Neuronal stem cell (in vitro differentiated cells): ENCODE results near the gene BAG3.

ENCODE experiments used
- DNase-seq: peaks from one replicate; pipeline ENCODE4 v3.0.0-alpha.2; 2013; ENCODE audit warnings: low spot score
- H2AFZ ChIP-seq: one replicate; pipeline ENCODE4 v1.6.1; 2013; ENCODE audit warnings: mild to moderate bottlenecking, low read length, inconsistent platforms
- H2AK5ac ChIP-seq: 2 replicates; pipeline ENCODE4 v1.6.1; 2013; ENCODE audit warnings: low read depth, mild to moderate bottlenecking, inconsistent platforms, low read length, moderate library complexity, mixed read lengths
- H2BK120ac ChIP-seq: 2 replicates; pipeline ENCODE4 v1.6.1; 2013; ENCODE audit warnings: low read depth, mild to moderate bottlenecking, inconsistent platforms, low read length, moderate library complexity, mixed read lengths
- H2BK12ac ChIP-seq: one replicate; pipeline ENCODE4 v1.6.1; 2013; ENCODE audit warnings: low read length, inconsistent platforms
- H2BK15ac ChIP-seq: 2 replicates; pipeline ENCODE4 v1.6.1; 2013; ENCODE audit warnings: mild to moderate bottlenecking, low read length, inconsistent platforms, mixed read lengths
- H2BK5ac ChIP-seq: one replicate; pipeline ENCODE4 v1.6.1; 2013; ENCODE audit warnings: inconsistent platforms, mild to moderate bottlenecking, low read length, moderate library complexity
- H3K14ac ChIP-seq: one replicate; pipeline ENCODE4 v1.6.1; 2013; ENCODE audit warnings: low read length, inconsistent platforms
- H3K18ac ChIP-seq: 2 replicates; pipeline ENCODE4 v1.6.1; 2013; ENCODE audit warnings: low read length, inconsistent platforms
- H3K23ac ChIP-seq: 2 replicates; pipeline ENCODE4 v1.6.1; 2013; ENCODE audit warnings: low read depth, mild to moderate bottlenecking, mixed read lengths, low read length, inconsistent platforms; ENCODE audit not compliant: poor library complexity
- H3K27ac ChIP-seq: replicated peaks from 3 replicates; pipeline ENCODE4 v1.5.1; 2013; ENCODE audit warnings: low read length, inconsistent platforms
- H3K27me3 ChIP-seq, 3 experiments: 2 replicates each; pipeline ENCODE4 v1.6.1; 2013; ENCODE audit warnings: low read length in 3 of 3, mild to moderate bottlenecking in 2 of 3, inconsistent platforms in 1 of 3, low read depth in 1 of 3, mixed read lengths in 1 of 3, moderate library complexity in 1 of 3; ENCODE audit not compliant: control insufficient read depth in 3 of 3, insufficient read depth in 3 of 3
- H3K36me3 ChIP-seq, 2 donors: replicated peaks in 1 of 2; 2 replicates each; pipeline ENCODE4 v1.6.1; 2013; ENCODE audit warnings: low read length in 2 of 2; ENCODE audit not compliant: control insufficient read depth in 2 of 2, insufficient read depth in 2 of 2
- H3K4ac ChIP-seq: 2 replicates; pipeline ENCODE4 v1.6.1; 2013; ENCODE audit warnings: inconsistent platforms, mild to moderate bottlenecking, low read length, moderate library complexity
- H3K4me1 ChIP-seq, 2 donors: 1 replicate in 1 of 2; 2 replicates in 1 of 2; pipeline ENCODE4 v1.6.1; 2013; ENCODE audit warnings: low read length in 2 of 2, low read depth in 1 of 2; ENCODE audit not compliant: control insufficient read depth in 2 of 2, insufficient read depth in 1 of 2
- H3K4me2 ChIP-seq: one replicate; pipeline ENCODE4 v1.6.1; 2013; ENCODE audit warnings: mild to moderate bottlenecking, low read length, inconsistent platforms; ENCODE audit not compliant: insufficient read depth, poor library complexity, severe bottlenecking
- H3K4me3 ChIP-seq, 2 donors: 2 replicates each; pipeline ENCODE4 v1.5.1; 2013; ENCODE audit warnings: low read length in 2 of 2, mild to moderate bottlenecking in 2 of 2, inconsistent platforms in 1 of 2, moderate library complexity in 1 of 2
- H3K79me1 ChIP-seq: one replicate; pipeline ENCODE4 v1.6.1; 2013; ENCODE audit warnings: low read depth, mild to moderate bottlenecking, inconsistent platforms, low read length, moderate library complexity
- H3K9ac ChIP-seq: one replicate; pipeline ENCODE4 v1.6.1; 2013; ENCODE audit warnings: mild to moderate bottlenecking, low read depth, low read length, inconsistent platforms; ENCODE audit not compliant: poor library complexity
- H3K9me3 ChIP-seq, 2 donors: replicated peaks in 1 of 2; 2 replicates each; pipeline versions ENCODE3 to v1.6.1; 2013; ENCODE audit warnings: low read length in 2 of 2, mild to moderate bottlenecking in 2 of 2, inconsistent platforms in 1 of 2, low read depth in 1 of 2, mixed read lengths in 1 of 2, moderate library complexity in 1 of 2; ENCODE audit not compliant: control insufficient read depth in 2 of 2, insufficient read depth in 1 of 2
- H4K8ac ChIP-seq: one replicate; pipeline ENCODE4 v1.6.1; 2013; ENCODE audit warnings: low read depth, mild to moderate bottlenecking, inconsistent platforms, low read length, moderate library complexity
- H4K91ac ChIP-seq: one replicate; pipeline ENCODE4 v1.6.1; 2013; ENCODE audit warnings: low read length, low read depth, mild to moderate bottlenecking, inconsistent platforms; ENCODE audit not compliant: poor library complexity
- WGBS, 2 donors: extraction: QIAGEN DNeasy Blood & Tissue Kit; methylation state at CpG; one replicate each; pipeline ENCODE4 v1.1.7; 2013; ENCODE audit warnings: missing lambda C conversion rate in 2 of 2, mixed read lengths in 1 of 2; ENCODE audit not compliant: insufficient read length in 2 of 2, insufficient replicate concordance in 1 of 2; ENCODE audit errors: extremely low coverage in 2 of 2; 5-methylcytosine and 5-hydroxymethylcytosine counted together

The BAG3 gene

DNA sequence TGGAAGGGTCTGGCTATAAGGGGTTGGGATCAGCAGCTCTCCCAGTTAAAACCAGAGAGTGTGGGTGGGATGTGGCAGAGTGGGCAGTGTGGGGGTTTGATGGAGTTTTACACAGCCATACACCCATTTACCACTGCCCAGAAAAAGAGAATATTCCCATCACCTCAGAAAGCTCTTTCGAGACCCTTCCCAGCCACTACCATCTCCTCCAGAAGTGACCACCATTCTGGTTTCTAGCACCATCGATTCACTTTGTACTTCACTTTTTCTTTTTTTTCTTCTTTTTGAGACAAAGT is 15.5 kb downstream of the BAG3 start:
- H3K23ac ChIP-seq, result no peak overlapping the region
- H3K4me1 ChIP-seq, result peaks cover 18 to 22% of the 10 kb centered on the region in 2 donors
- H3K4me2 ChIP-seq, result no peak overlapping the region
- H2AFZ ChIP-seq, result no peak overlapping the region
- no peak overlapping the region for H3K27ac ChIP-seq
- H3K4me3 ChIP-seq, result no peak overlapping the region
- H4K8ac ChIP-seq, result no peak overlapping the region
- no peak overlapping the region for H3K18ac ChIP-seq
- no peak overlapping the region for H2BK5ac ChIP-seq
- no peaks in the 10 kb centered on the region for H3K9me3 ChIP-seq
- H3K9ac ChIP-seq, result no peak overlapping the region
- DNase-seq, result no peak
- no CpG with 5 or more reads among the region's 2 CpGs for WGBS, 2 donors
- H3K14ac ChIP-seq, result no peak overlapping the region
- H2BK15ac ChIP-seq, result no peak overlapping the region
- H2BK120ac ChIP-seq, result no peak overlapping the region
- peaks cover 7 to 32% of the 10 kb centered on the region in 2 donors for H3K36me3 ChIP-seq
- H2BK12ac ChIP-seq, result no peak overlapping the region
- no peak overlapping the region for H3K4ac ChIP-seq
- peaks cover 2% of the 10 kb centered on the region for H3K79me1 ChIP-seq
- H4K91ac ChIP-seq, result no peak overlapping the region
- H2AK5ac ChIP-seq, result no peak overlapping the region
- no peaks in the 10 kb centered on the region for H3K27me3 ChIP-seq

DNA sequence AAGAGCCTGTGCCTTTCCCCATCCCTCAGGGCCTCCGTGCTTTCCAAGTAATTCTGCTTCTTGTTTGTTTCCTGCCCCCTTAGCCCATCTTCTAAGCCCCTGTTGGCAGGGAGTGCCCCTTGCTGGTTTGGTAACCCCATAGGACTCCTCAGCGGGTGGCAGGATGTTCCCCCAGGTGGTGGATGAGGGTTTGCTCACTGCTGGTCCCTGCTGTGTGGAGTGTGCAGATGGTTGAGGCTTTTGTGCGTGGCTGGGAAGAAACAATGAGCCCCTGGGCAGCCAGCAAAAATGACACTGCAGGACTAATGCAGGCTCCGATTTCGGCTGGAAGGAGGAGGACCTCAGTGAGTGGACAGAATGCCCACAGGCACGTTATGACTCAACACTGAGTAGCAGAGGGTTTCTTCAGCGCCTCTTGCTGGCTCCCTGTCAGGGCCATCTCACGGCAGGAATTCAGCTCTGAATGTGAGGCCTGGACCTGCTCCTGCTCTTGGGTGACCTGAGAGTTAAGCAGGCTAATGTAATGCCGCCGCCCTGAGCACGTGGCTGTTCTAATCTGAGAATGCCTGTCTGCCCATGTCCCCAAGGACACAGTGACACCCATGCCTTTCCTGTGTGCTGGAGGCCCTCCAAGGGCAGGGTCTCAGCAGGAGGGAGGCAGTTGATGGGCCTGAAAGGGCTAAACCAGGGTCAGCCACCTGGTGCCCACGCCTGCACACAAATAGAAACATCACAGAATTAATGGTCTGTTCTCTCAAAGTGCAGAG is 16.6 kb downstream of the BAG3 start:
- no CpG with 5 or more reads among the region's 12 CpGs for WGBS, 2 donors

DNA sequence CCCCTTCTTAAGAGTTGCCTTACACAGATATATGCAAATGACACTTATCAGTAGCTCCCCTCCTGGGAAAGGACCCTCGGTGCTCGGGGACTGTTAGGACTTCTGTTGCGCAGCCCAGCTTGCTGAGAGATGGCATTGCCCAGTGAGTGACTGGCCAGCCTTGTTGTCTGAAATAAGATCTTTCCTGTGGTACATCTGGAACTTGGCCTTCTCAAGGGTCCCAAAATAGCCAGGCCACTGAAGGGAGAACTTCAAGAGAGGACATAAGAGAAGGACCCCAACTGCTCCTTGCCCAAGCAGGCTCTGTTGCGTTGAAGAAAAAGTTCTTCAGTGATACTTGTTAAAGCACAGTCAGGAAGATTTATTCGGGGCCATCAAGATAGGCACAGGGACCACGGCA is 17.3 kb downstream of the BAG3 start:
- Histone ChIP-seq H3K18ac (no peak overlapping the region), H3K79me1 (peaks cover 2% of the 10 kb centered on the region), H3K4me3 (no peak overlapping the region), H3K14ac (no peak overlapping the region), H3K36me3 (peaks cover 20 to 46% of the 10 kb centered on the region in 2 donors), H2BK5ac (no peak overlapping the region), H3K27me3 (no peaks in the 10 kb centered on the region), H2AK5ac (no peak overlapping the region), H3K4me1 (peaks cover 19 to 22% of the 10 kb centered on the region in 2 donors), H2BK120ac (no peak overlapping the region), H4K91ac (no peak overlapping the region), H3K4me2 (no peak overlapping the region), H2AFZ (no peak overlapping the region), H3K27ac (no peak overlapping the region), H3K23ac (no peak overlapping the region), H2BK15ac (no peak overlapping the region), H3K9ac (no peak overlapping the region), H3K9me3 (no peaks in the 10 kb centered on the region), H3K4ac (no peak overlapping the region), H4K8ac (no peak overlapping the region), H2BK12ac (no peak overlapping the region)
- DNase-seq, result no peak
- WGBS, 2 donors, result no CpG with 5 or more reads among the region's 6 CpGs

More for the DNA sequence above, 16.6 kb downstream of the BAG3 start:
- no peak overlapping the region for H3K23ac ChIP-seq
- no peaks in the 10 kb centered on the region for H3K9me3 ChIP-seq
- H4K91ac ChIP-seq, result no peak overlapping the region
- no peak overlapping the region for H2BK15ac ChIP-seq
- H3K4me1 ChIP-seq, result peaks cover 18 to 22% of the 10 kb centered on the region in 2 donors
- H3K4me3 ChIP-seq, result no peak overlapping the region
- H3K79me1 ChIP-seq, result peaks cover 2% of the 10 kb centered on the region
- H3K27me3 ChIP-seq, result no peaks in the 10 kb centered on the region
- DNase-seq, result peak; percentile 32
- H2AFZ ChIP-seq, result no peak overlapping the region
- H3K9ac ChIP-seq, result peak overlapping the region; percentile 73
- H2BK120ac ChIP-seq, result no peak overlapping the region
- peak overlapping the region; percentile 32 for H3K27ac ChIP-seq
- H4K8ac ChIP-seq, result no peak overlapping the region
- no peak overlapping the region for H3K4ac ChIP-seq
- H3K14ac ChIP-seq, result no peak overlapping the region
- H3K18ac ChIP-seq, result peak overlapping the region; percentile 68
- H3K4me2 ChIP-seq, result no peak overlapping the region
- peaks cover 15 to 39% of the 10 kb centered on the region in 2 donors for H3K36me3 ChIP-seq
- no peak overlapping the region for H2BK12ac ChIP-seq
- peak overlapping the region; percentile 65 for H2AK5ac ChIP-seq
- no peak overlapping the region for H2BK5ac ChIP-seq

DNA sequence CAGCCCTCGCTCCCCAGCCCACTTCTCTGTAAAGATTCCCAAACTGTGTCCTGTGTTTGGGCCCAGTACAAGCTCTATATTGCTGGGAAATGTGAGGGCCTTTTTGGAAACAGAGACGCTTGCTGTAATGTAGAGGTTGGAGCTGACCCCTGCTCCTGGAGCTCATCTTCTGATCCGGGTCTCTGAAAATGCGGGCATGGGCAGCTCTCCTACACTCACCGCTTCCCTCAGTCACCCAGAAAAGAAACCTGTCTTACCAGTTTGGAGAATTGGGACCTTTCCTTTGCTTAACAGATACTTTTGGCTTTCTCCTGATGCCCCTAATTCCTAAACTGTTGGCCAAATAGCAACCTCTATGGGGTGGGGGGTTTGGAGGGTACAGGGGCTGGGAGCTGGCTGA is 18.2 kb downstream of the BAG3 start:
- no peak overlapping the region for H3K4me2 ChIP-seq
- H3K27ac ChIP-seq, result no peak overlapping the region
- H3K36me3 ChIP-seq, result peaks cover 22 to 54% of the 10 kb centered on the region in 2 donors
- H2AFZ ChIP-seq, result no peak overlapping the region
- no peak overlapping the region for H2BK12ac ChIP-seq
- no peak overlapping the region for H4K8ac ChIP-seq
- H3K14ac ChIP-seq, result no peak overlapping the region
- H2BK5ac ChIP-seq, result no peak overlapping the region
- no peaks in the 10 kb centered on the region for H3K27me3 ChIP-seq
- no peak overlapping the region for H4K91ac ChIP-seq
- H3K9me3 ChIP-seq, result no peaks in the 10 kb centered on the region
- H3K18ac ChIP-seq, result no peak overlapping the region
- no peak overlapping the region for H3K9ac ChIP-seq
- no peak overlapping the region for H3K23ac ChIP-seq
- no peak overlapping the region for H3K4ac ChIP-seq
- H3K79me1 ChIP-seq, result peaks cover 2% of the 10 kb centered on the region
- H3K4me3 ChIP-seq, result no peak overlapping the region
- WGBS, 2 donors, result no CpG with 5 or more reads among the region's 5 CpGs
- H2BK15ac ChIP-seq, result no peak overlapping the region
- DNase-seq, result no peak
- no peak overlapping the region for H2BK120ac ChIP-seq
- peaks cover 19 to 22% of the 10 kb centered on the region in 2 donors for H3K4me1 ChIP-seq
- no peak overlapping the region for H2AK5ac ChIP-seq
